ENCODE data around the gene LSM4. TPM values are rescaled to one million over a fixed set of nuclear protein-coding genes. Genes with fewer than 3 reads are reported as not detected.

The LSM4 gene
- total and polyA plus RNA-seq, 2 of the 13 experiments (the other 11 are each of a cell fraction or from before 2014, with no cell fraction given), result 65.8 to 166 TPM

DNA sequence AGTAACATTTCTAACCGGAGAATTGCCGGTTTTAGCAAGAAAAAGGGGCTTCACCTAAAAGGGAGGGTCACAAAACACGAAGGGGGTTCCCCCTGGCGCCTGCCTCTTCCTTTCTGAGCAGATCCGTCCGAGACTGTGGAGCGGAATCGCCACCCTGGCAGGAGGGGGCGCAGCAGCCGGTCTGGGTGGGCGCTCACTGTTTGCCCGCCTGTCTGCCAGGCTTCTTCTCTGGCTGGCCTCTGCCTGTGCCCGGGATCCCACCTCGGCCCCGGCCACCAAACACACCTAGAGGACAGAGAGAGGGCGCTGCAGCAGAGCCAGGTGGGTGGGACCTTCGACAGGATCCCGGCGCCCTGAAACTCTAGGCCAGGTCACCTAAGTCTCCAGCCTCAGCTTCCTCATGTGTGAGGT is 15.6 kb downstream of the LSM4 start (continued):
- TF ChIP-seq, protein P1, sequence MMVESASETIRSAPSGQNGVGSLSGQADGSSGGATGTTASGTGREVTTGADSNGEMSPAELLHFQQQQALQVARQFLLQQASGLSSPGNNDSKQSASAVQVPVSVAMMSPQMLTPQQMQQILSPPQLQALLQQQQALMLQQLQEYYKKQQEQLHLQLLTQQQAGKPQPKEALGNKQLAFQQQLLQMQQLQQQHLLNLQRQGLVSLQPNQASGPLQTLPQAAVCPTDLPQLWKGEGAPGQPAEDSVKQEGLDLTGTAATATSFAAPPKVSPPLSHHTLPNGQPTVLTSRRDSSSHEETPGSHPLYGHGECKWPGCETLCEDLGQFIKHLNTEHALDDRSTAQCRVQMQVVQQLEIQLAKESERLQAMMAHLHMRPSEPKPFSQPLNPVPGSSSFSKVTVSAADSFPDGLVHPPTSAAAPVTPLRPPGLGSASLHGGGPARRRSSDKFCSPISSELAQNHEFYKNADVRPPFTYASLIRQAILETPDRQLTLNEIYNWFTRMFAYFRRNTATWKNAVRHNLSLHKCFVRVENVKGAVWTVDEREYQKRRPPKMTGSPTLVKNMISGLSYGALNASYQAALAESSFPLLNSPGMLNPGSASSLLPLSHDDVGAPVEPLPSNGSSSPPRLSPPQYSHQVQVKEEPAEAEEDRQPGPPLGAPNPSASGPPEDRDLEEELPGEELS (CRISPR knock-in tag; IDR thresholded peaks at IDR 0.05), result no peak
- TF ChIP-seq ZNF543 (CRISPR knock-in tag; IDR thresholded peaks at IDR 0.05) (no peak), ZIK1 (CRISPR knock-in tag; IDR thresholded peaks at IDR 0.05; ENCODE audit: borderline replicate concordance, low read depth) (no peak), NPAS2 (CRISPR knock-in tag; IDR thresholded peaks at IDR 0.05; ENCODE audit: borderline replicate concordance) (no peak), MXD4 (CRISPR knock-in tag; IDR thresholded peaks at IDR 0.05) (no peak), SIX4 (CRISPR knock-in tag; IDR thresholded peaks at IDR 0.05) (no peak), ZNF776 (CRISPR knock-in tag; IDR thresholded peaks at IDR 0.05) (no peak), PITX1 (CRISPR knock-in tag; IDR thresholded peaks at IDR 0.05) (no peak), SALL2 (CRISPR knock-in tag; IDR thresholded peaks at IDR 0.05) (no peak), ZNF446 (CRISPR knock-in tag; IDR thresholded peaks at IDR 0.05) (no peak), RARG (CRISPR knock-in tag; IDR thresholded peaks at IDR 0.05; ENCODE audit: low read depth) (no peak), HNRNPL (IDR thresholded peaks at IDR 0.05; ENCODE audit: low read depth, low read length) (peak; percentile 68; the same call in 1 of the 2 replicates), AGO2 (optimal IDR thresholded peaks at IDR 0.05; ENCODE audit: low read depth, low read length) (peak; percentile 48), HMG20B (CRISPR knock-in tag; conservative IDR thresholded peaks at IDR 0.05) (no peak), IRF2 (CRISPR knock-in tag; IDR thresholded peaks at IDR 0.05) (no peak), IKZF4 (CRISPR knock-in tag; IDR thresholded peaks at IDR 0.05; ENCODE audit: borderline replicate concordance, low read depth, not compliant biosample characterization) (no peak), ZC3H13 (CRISPR knock-in tag; IDR thresholded peaks at IDR 0.05) (0 out of 2 replicates have a peak, but pooled peaks have one; percentile 26)
- TF ChIP-seq, protein P2, sequence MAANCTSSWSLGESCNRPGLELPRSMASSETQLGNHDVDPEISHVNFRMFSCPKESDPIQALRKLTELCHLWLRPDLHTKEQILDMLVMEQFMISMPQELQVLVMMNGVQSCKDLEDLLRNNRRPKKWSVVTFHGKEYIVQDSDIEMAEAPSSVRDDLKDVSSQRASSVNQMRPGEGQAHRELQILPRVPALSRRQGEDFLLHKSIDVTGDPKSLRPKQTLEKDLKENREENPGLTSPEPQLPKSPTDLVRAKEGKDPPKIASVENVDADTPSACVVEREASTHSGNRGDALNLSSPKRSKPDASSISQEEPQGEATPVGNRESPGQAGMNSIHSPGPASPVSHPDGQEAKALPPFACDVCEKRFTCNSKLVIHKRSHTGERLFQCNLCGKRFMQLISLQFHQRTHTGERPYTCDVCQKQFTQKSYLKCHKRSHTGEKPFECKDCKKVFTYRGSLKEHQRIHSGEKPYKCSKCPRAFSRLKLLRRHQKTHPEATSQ (CRISPR knock-in tag; IDR thresholded peaks at IDR 0.05; ENCODE audit: borderline replicate concordance), result no peak
- TF ChIP-seq, protein P3, sequence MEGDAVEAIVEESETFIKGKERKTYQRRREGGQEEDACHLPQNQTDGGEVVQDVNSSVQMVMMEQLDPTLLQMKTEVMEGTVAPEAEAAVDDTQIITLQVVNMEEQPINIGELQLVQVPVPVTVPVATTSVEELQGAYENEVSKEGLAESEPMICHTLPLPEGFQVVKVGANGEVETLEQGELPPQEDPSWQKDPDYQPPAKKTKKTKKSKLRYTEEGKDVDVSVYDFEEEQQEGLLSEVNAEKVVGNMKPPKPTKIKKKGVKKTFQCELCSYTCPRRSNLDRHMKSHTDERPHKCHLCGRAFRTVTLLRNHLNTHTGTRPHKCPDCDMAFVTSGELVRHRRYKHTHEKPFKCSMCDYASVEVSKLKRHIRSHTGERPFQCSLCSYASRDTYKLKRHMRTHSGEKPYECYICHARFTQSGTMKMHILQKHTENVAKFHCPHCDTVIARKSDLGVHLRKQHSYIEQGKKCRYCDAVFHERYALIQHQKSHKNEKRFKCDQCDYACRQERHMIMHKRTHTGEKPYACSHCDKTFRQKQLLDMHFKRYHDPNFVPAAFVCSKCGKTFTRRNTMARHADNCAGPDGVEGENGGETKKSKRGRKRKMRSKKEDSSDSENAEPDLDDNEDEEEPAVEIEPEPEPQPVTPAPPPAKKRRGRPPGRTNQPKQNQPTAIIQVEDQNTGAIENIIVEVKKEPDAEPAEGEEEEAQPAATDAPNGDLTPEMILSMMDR (CRISPR knock-in tag; IDR thresholded peaks at IDR 0.05), result peak; percentile 17; the same call in 1 of the 2 replicates
- TF ChIP-seq, protein P4, sequence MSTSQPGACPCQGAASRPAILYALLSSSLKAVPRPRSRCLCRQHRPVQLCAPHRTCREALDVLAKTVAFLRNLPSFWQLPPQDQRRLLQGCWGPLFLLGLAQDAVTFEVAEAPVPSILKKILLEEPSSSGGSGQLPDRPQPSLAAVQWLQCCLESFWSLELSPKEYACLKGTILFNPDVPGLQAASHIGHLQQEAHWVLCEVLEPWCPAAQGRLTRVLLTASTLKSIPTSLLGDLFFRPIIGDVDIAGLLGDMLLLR (CRISPR knock-in tag; IDR thresholded peaks at IDR 0.05), result no peak
- TF ChIP-seq, protein P5, sequence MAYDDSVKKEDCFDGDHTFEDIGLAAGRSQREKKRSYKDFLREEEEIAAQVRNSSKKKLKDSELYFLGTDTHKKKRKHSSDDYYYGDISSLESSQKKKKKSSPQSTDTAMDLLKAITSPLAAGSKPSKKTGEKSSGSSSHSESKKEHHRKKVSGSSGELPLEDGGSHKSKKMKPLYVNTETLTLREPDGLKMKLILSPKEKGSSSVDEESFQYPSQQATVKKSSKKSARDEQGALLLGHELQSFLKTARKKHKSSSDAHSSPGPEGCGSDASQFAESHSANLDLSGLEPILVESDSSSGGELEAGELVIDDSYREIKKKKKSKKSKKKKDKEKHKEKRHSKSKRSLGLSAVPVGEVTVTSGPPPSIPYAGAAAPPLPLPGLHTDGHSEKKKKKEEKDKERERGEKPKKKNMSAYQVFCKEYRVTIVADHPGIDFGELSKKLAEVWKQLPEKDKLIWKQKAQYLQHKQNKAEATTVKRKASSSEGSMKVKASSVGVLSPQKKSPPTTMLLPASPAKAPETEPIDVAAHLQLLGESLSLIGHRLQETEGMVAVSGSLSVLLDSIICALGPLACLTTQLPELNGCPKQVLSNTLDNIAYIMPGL (CRISPR knock-in tag; IDR thresholded peaks at IDR 0.05; ENCODE audit: borderline replicate concordance in 1 of 2, low read depth in 1 of 2), result no peak
